ES-I3 (cell line): ENCODE results near the gene WDR43.
"Not testable (repeated sequence)": the region's sequence is repeated elsewhere in the genome, so short reads cannot be mapped to it uniquely, and the experiment has no call there.

Experiments used
- H3K36me3 ChIP-seq: 2 replicates; pipeline ENCODE4 v1.6.1; 2013; ENCODE audit warnings: mild to moderate bottlenecking, low read length, control low read depth, moderate library complexity; ENCODE audit not compliant: insufficient read depth
- H3K4me1 ChIP-seq: 2 replicates; pipeline ENCODE4 v1.6.1; 2013; ENCODE audit warnings: mild to moderate bottlenecking, control low read depth, low read length; ENCODE audit not compliant: insufficient read depth
- H3K9ac ChIP-seq: 2 replicates; pipeline ENCODE4 v1.6.1; 2013; ENCODE audit warnings: low read depth, mild to moderate bottlenecking, low read length, moderate library complexity
- H3K9me3 ChIP-seq: 2 replicates; pipeline ENCODE4 v1.6.1; 2013; ENCODE audit warnings: mild to moderate bottlenecking, low read length, moderate library complexity; ENCODE audit not compliant: control insufficient read depth, insufficient read depth

Gene WDR43

GRCh38 chr2:28970464-28971160, 76.1 kb downstream of the WDR43 start:
- Histone ChIP-seq H3K4me1 (no peaks in the 10 kb centered on the region), H3K9me3 (no peaks in the 10 kb centered on the region), H3K36me3 (no peaks in the 10 kb centered on the region), H3K9ac (no peak overlapping the region)

GRCh38 chr2:28972778-28973335, 78.4 kb downstream of the WDR43 start:
- H3K36me3 ChIP-seq = no peaks in the 10 kb centered on the region
- no peak overlapping the region for H3K9ac ChIP-seq
- no peaks in the 10 kb centered on the region for H3K9me3 ChIP-seq
- H3K4me1 ChIP-seq = no peaks in the 10 kb centered on the region; the same call in 1 of the 2 replicates

GRCh38 chr2:28974252-28974651, 79.8 kb downstream of the WDR43 start:
- H3K9ac ChIP-seq = no peak overlapping the region
- no peaks in the 10 kb centered on the region for H3K36me3 ChIP-seq
- H3K4me1 ChIP-seq = no peaks in the 10 kb centered on the region; the same call in 1 of the 2 replicates
- H3K9me3 ChIP-seq = no peaks in the 10 kb centered on the region

GRCh38 chr2:28975671-28976070, 81.2 kb downstream of the WDR43 start:
- Histone ChIP-seq H3K4me1 (no peaks in the 10 kb centered on the region; the same call in 1 of the 2 replicates), H3K9me3 (no peaks in the 10 kb centered on the region), H3K36me3 (no peaks in the 10 kb centered on the region), H3K9ac (no peak overlapping the region)

- no peak overlapping the region for H3K9ac ChIP-seq
- no peaks in the 10 kb centered on the region for H3K9me3 ChIP-seq
- no peaks in the 10 kb centered on the region for H3K36me3 ChIP-seq
- no peaks in the 10 kb centered on the region; the same call in 1 of the 2 replicates for H3K4me1 ChIP-seq
These were observed 82.1 kb downstream of the WDR43 start for GRCh38 chr2:28976584-28976983.

- H3K4me1 ChIP-seq = no peaks in the 10 kb centered on the region; the same call in 1 of the 2 replicates
- H3K36me3 ChIP-seq = no peaks in the 10 kb centered on the region
- no peak overlapping the region for H3K9ac ChIP-seq
- H3K9me3 ChIP-seq = no peaks in the 10 kb centered on the region
These were observed 82.9 kb downstream of the WDR43 start for GRCh38 chr2:28977176-28977875.

GRCh38 chr2:28978001-28978400, 83.5 kb downstream of the WDR43 start:
- H3K4me1 ChIP-seq, H3K9ac ChIP-seq, H3K9me3 ChIP-seq, H3K36me3 ChIP-seq: not testable (repeated sequence)

GRCh38 chr2:28978606-28979005, 84.1 kb downstream of the WDR43 start:
- Histone ChIP-seq H3K36me3 (no peaks in the 10 kb centered on the region), H3K9ac (no peak overlapping the region), H3K9me3 (no peaks in the 10 kb centered on the region), H3K4me1 (no peaks in the 10 kb centered on the region; the same call in 1 of the 2 replicates)

GRCh38 chr2:28979041-28979440, 84.6 kb downstream of the WDR43 start:
- Histone ChIP-seq H3K4me1 (no peaks in the 10 kb centered on the region; the same call in 1 of the 2 replicates), H3K9ac (no peak overlapping the region), H3K36me3 (no peaks in the 10 kb centered on the region), H3K9me3 (no peaks in the 10 kb centered on the region)

GRCh38 chr2:28979576-28980366, 85.3 kb downstream of the WDR43 start:
- no peaks in the 10 kb centered on the region for H3K36me3 ChIP-seq
- no peaks in the 10 kb centered on the region for H3K9me3 ChIP-seq

GRCh38 chr2:28980368-28981015, 86.0 kb downstream of the WDR43 start:
- no peaks in the 10 kb centered on the region for H3K9me3 ChIP-seq
- no peaks in the 10 kb centered on the region; the same call in 1 of the 2 replicates for H3K4me1 ChIP-seq
- H3K36me3 ChIP-seq = no peaks in the 10 kb centered on the region
- H3K9ac ChIP-seq = no peak overlapping the region

More at GRCh38 chr2:28979576-28980366, 85.3 kb downstream of the WDR43 start:
- Histone ChIP-seq H3K4me1 (no peaks in the 10 kb centered on the region; the same call in 1 of the 2 replicates), H3K9ac (no peak overlapping the region)

- H3K4me1 ChIP-seq = no peaks in the 10 kb centered on the region; the same call in 1 of the 2 replicates
- H3K9me3 ChIP-seq = no peaks in the 10 kb centered on the region
- H3K9ac ChIP-seq = no peak within 1 kb of the TSS
- no peaks in the 10 kb centered on the region for H3K36me3 ChIP-seq
These were observed 86.6 kb downstream of the WDR43 start, which contains the start of gene TOGARAM2 for GRCh38 chr2:28981016-28981441. TOGARAM2 (plus strand) TSS chr2:28981298; CDS start chr2:28994835, 13,537 bp downstream.

GRCh38 chr2:28981620-28982376, 87.3 kb downstream of the WDR43 start:
- Histone ChIP-seq H3K9me3 (no peaks in the 10 kb centered on the region), H3K4me1 (no peaks in the 10 kb centered on the region; the same call in 1 of the 2 replicates), H3K9ac (no peak overlapping the region), H3K36me3 (no peaks in the 10 kb centered on the region)
